Thyroid gland (tissue), 4 donors: ENCODE results near the gene OTOP3.

Source experiments
- POLR2A ChIP-seq, 2 donors: fragments of 450-650 bp; IDR thresholded peaks; one replicate each; pipeline ENCODE4 v1.6.1; 2017; ENCODE audit warnings: antibody characterized with exemption in 2 of 2, mild to moderate bottlenecking in 2 of 2, moderate library complexity in 1 of 2
- TF ChIP-seq, protein P1 (sequence below), 6 experiments: fragments of 200-600 bp in 3 of 6; fragments of 450-650 bp in 3 of 6; sonication (generic) in 3 of 6; IDR thresholded peaks; one replicate each; pipeline ENCODE4 v1.5.1; 2016 to 2019; ENCODE audit warnings: antibody characterized with exemption in 6 of 6, mild to moderate bottlenecking in 2 of 6, inconsistent platforms in 1 of 6, moderate library complexity in 1 of 6

GRCh38 chr17:74945543-74945942, 9.8 kb downstream of the OTOP3 start:
- TF ChIP-seq, protein P1, sequence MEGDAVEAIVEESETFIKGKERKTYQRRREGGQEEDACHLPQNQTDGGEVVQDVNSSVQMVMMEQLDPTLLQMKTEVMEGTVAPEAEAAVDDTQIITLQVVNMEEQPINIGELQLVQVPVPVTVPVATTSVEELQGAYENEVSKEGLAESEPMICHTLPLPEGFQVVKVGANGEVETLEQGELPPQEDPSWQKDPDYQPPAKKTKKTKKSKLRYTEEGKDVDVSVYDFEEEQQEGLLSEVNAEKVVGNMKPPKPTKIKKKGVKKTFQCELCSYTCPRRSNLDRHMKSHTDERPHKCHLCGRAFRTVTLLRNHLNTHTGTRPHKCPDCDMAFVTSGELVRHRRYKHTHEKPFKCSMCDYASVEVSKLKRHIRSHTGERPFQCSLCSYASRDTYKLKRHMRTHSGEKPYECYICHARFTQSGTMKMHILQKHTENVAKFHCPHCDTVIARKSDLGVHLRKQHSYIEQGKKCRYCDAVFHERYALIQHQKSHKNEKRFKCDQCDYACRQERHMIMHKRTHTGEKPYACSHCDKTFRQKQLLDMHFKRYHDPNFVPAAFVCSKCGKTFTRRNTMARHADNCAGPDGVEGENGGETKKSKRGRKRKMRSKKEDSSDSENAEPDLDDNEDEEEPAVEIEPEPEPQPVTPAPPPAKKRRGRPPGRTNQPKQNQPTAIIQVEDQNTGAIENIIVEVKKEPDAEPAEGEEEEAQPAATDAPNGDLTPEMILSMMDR (IDR thresholded peaks at IDR 0.05), result no peak
- TF ChIP-seq POLR2A (IDR thresholded peaks at IDR 0.05), result no peak
